Urinary bladder (tissue), 4 donors: ENCODE results near the gene KLK14. TPM values are rescaled to one million over a fixed set of nuclear protein-coding genes. Genes with fewer than 3 reads are reported as not detected.

Experiments used
- DNase-seq: peaks from one replicate; pipeline ENCODE4 v3.0.0-alpha.2; 2015; ENCODE audit errors: extremely low spot score
- H3K27ac ChIP-seq: one replicate; pipeline ENCODE4 v1.5.1; 2013; ENCODE audit warnings: low read depth, mild to moderate bottlenecking, moderate library complexity
- H3K36me3 ChIP-seq: one replicate; pipeline ENCODE4 v1.6.1; 2013; ENCODE audit warnings: mild to moderate bottlenecking, moderate library complexity; ENCODE audit not compliant: insufficient read depth
- H3K4me1 ChIP-seq: one replicate; pipeline ENCODE4 v1.6.1; 2013; ENCODE audit warnings: mild to moderate bottlenecking, moderate library complexity; ENCODE audit not compliant: insufficient read depth
- H3K4me3 ChIP-seq: one replicate; pipeline ENCODE4 v1.5.1; 2013; ENCODE audit warnings: low read depth, low read length
- WGBS: extraction: QIAGEN DNeasy Blood & Tissue Kit; methylation state at CpG from one replicate; pipeline ENCODE4 v1.1.7; 2013; 5-methylcytosine and 5-hydroxymethylcytosine counted together
- polyA plus RNA-seq: library from polyadenylated mRNA; stranded (reverse); fragments of 200-250 nt; gene quantifications from one replicate; pipeline ENCODE4 v1.2.3, GENCODE V29; 2013
- total RNA-seq: library from RNA; depleted of rRNA; stranded (reverse); fragments of >200 nt; gene quantifications from one replicate; pipeline ENCODE4 v1.2.3, GENCODE V29; 2014
- donor health status: healthy with polysubstance abuse.
- donor health status: healthy.

The KLK14 gene
- total and polyA plus RNA-seq, 2 donors: 0.29 TPM; not detected in 1

DNA sequence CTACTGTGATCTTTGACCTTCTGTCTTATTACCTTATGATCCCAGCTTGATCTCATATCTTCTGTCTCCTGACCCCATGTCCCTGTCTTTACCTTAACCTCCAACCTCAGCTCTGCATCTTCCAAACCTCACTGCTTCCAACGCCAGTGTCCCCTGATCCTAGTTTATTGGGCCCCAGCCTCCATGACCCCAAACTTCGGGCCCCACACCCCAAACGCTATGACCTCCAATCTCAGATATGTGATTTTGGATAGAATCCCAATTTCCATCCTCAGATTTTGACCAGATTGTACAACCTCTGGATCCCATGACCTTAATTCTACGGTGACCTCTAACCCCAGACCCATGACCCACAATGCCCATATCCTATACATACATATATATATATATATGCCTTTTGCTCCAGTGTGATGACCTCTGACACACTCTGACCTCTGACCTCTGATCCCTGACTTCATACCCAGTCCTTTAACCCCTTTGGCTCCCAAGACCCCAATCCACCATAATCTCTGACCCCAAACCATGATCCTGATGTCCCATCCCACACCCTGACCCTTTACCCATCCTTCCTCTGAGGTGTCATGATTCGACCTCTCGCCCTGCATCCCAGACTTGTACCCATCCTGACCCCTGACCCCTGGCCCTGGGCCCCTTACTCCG, 51.3 kb downstream of the KLK14 start:
- no peak overlapping the region for H3K27ac ChIP-seq
- H3K4me1 ChIP-seq: no peaks in the 10 kb centered on the region
- no peak overlapping the region for H3K4me3 ChIP-seq
- no peak for DNase-seq
- H3K36me3 ChIP-seq: no peaks in the 10 kb centered on the region
- WGBS: 91% methylated on average over 7 of the region's 7 CpGs

DNA sequence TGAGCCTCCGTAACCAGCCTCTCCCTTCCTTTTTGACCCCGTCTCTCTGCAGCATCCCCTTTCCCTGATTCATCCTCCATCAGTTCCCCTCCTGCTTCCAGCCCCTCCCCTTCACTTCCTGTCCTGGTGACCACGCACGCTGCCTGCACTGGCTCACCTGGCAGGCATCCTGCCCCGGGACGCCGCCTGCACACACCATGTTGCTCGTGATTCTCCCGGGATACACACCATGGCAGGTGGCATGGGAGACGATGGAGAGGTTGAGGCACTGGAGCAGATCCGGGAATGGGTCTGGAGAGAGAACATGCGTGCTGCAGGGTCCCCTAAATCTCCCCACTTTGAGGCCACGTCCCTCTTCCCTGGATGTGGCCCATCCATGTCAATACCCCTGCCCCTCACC, 52.1 kb downstream of the KLK14 start:
- no peaks in the 10 kb centered on the region for H3K4me1 ChIP-seq
- 77% methylated on average over 13 of the region's 13 CpGs for WGBS
- no peaks in the 10 kb centered on the region for H3K36me3 ChIP-seq
- no peak for DNase-seq
- no peak overlapping the region for H3K4me3 ChIP-seq
- no peak overlapping the region for H3K27ac ChIP-seq

DNA sequence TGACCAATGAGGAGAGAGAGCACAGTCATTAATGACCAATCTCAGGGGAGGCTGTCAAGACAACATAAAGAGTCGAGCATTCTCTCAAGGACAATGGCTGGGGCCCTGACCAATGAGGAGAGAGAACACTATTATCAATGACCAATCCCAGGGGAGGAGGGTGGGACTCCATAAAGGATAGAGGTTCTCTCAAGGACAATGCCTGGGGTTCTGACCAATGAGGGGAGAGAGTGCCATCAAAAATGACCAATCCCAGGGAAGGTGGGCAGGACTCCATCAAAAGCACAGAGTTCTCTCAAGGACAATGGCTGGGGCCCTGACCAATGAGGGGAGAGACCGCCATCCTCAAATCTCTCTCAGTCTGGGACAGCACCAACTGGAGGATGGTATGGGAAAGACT, 53.0 kb downstream of the KLK14 start:
- DNase-seq: no peak
- no peak overlapping the region for H3K4me3 ChIP-seq
- no peak overlapping the region for H3K27ac ChIP-seq
- 89% methylated on average over 2 of the region's 2 CpGs for WGBS
- no peaks in the 10 kb centered on the region for H3K4me1 ChIP-seq
- no peaks in the 10 kb centered on the region for H3K36me3 ChIP-seq

Other genes with a start within 250 kb of the KLK14 start
- gene KLK15, start 249.3 kb downstream of the KLK14 start, total RNA-seq: not detected
- not detected for gene KLK15, start 249.3 kb downstream of the KLK14 start, polyA plus RNA-seq
- gene KLK3, start 228.0 kb downstream of the KLK14 start, total RNA-seq: not detected
- gene KLK3, start 228.0 kb downstream of the KLK14 start, polyA plus RNA-seq: not detected
- not detected for gene KLK2, start 209.4 kb downstream of the KLK14 start, total RNA-seq
- not detected for gene KLK2, start 209.4 kb downstream of the KLK14 start, polyA plus RNA-seq
- not detected for gene KLK4, start 171.5 kb downstream of the KLK14 start, total RNA-seq
- not detected for gene KLK4, start 171.5 kb downstream of the KLK14 start, polyA plus RNA-seq
- not detected for gene KLK5, start 129.8 kb downstream of the KLK14 start, total RNA-seq
- not detected for gene KLK5, start 129.8 kb downstream of the KLK14 start, polyA plus RNA-seq
- not detected for gene KLK6, start 113.3 kb downstream of the KLK14 start, total RNA-seq
- gene KLK6, start 113.3 kb downstream of the KLK14 start, polyA plus RNA-seq: not detected
- gene KLK7, start 99.0 kb downstream of the KLK14 start, total RNA-seq: 0.32 TPM
- gene KLK7, start 99.0 kb downstream of the KLK14 start, polyA plus RNA-seq: 0.14 TPM
- not detected for gene KLK8, start 81.3 kb downstream of the KLK14 start, total RNA-seq
- gene KLK8, start 81.3 kb downstream of the KLK14 start, polyA plus RNA-seq: not detected
- gene KLK10, start 63.2 kb downstream of the KLK14 start, total RNA-seq: not detected
- 0.33 TPM for gene KLK10, start 63.2 kb downstream of the KLK14 start, polyA plus RNA-seq
- gene KLK11, start 56.3 kb downstream of the KLK14 start, total RNA-seq: not detected
- gene KLK11, start 56.3 kb downstream of the KLK14 start, polyA plus RNA-seq: 0.15 TPM
- gene KLK12, start 47.9 kb downstream of the KLK14 start, total RNA-seq: not detected
- not detected for gene KLK12, start 47.9 kb downstream of the KLK14 start, polyA plus RNA-seq
- gene KLK13, start 17.8 kb downstream of the KLK14 start, total RNA-seq: not detected
- gene KLK13, start 17.8 kb downstream of the KLK14 start, polyA plus RNA-seq: 0.20 TPM
- 2.8 TPM for gene CTU1, start 25.5 kb upstream of the KLK14 start, total RNA-seq
- 4.9 TPM for gene CTU1, start 25.5 kb upstream of the KLK14 start, polyA plus RNA-seq
- gene SIGLEC9, start 42.0 kb upstream of the KLK14 start, total RNA-seq: 1.4 TPM
- 5.5 TPM for gene SIGLEC9, start 42.0 kb upstream of the KLK14 start, polyA plus RNA-seq
- gene SIGLEC7, start 59.4 kb upstream of the KLK14 start, total RNA-seq: 0.85 TPM
- gene SIGLEC7, start 59.4 kb upstream of the KLK14 start, polyA plus RNA-seq: 3.4 TPM
- gene CD33, start 142.2 kb upstream of the KLK14 start, total RNA-seq: 4.7 TPM
- gene CD33, start 142.2 kb upstream of the KLK14 start, polyA plus RNA-seq: 5.6 TPM
- not detected for gene SIGLECL1, start 168.2 kb upstream of the KLK14 start, total RNA-seq
- gene SIGLECL1, start 168.2 kb upstream of the KLK14 start, polyA plus RNA-seq: not detected
- 0.21 TPM for gene IGLON5, start 228.8 kb upstream of the KLK14 start, total RNA-seq
- gene IGLON5, start 228.8 kb upstream of the KLK14 start, polyA plus RNA-seq: 0.25 TPM